ENCODE results near the gene FANCI.

FANCI gene

GRCh38 chr15:89308236-89308635 lies 64.5 kb downstream of the FANCI start:
- no peak for DNase-seq

GRCh38 chr15:89309993-89310392 lies 66.2 kb downstream of the FANCI start:
- no peak for DNase-seq

- DNase-seq = no peak
These were observed 71.7 kb downstream of the FANCI start for GRCh38 chr15:89315375-89315929.

GRCh38 chr15:89316504-89316903 lies 72.7 kb downstream of the FANCI start:
- DNase-seq = no peak

GRCh38 chr15:89317186-89317720 lies 73.5 kb downstream of the FANCI start:
- DNase-seq = no peak

- DNase-seq = no peak
These were observed 75.9 kb downstream of the FANCI start for GRCh38 chr15:89319678-89320077.

GRCh38 chr15:89320200-89320599 lies 76.4 kb downstream of the FANCI start:
- no peak for DNase-seq

- no peak for DNase-seq
These were observed 78.0 kb downstream of the FANCI start for GRCh38 chr15:89321521-89322410.

GRCh38 chr15:89322822-89323221 lies 79.0 kb downstream of the FANCI start:
- DNase-seq = no peak

GRCh38 chr15:89323825-89324224 lies 80.0 kb downstream of the FANCI start:
- no peak for DNase-seq

GRCh38 chr15:89325039-89325803 lies 81.4 kb downstream of the FANCI start:
- no peak for DNase-seq

- DNase-seq = no peak
These were observed 82.5 kb downstream of the FANCI start for GRCh38 chr15:89326316-89326715.

- no peak for DNase-seq
These were observed 83.3 kb downstream of the FANCI start for GRCh38 chr15:89327113-89327512.

- no peak for DNase-seq
These were observed 84.8 kb downstream of the FANCI start for GRCh38 chr15:89328398-89329254.

- no peak for DNase-seq
These were observed 85.7 kb downstream of the FANCI start for GRCh38 chr15:89329329-89330084.

- no peak for DNase-seq
These were observed 86.3 kb downstream of the FANCI start for GRCh38 chr15:89330119-89330518.

- DNase-seq = no peak
These were observed 87.3 kb downstream of the FANCI start for GRCh38 chr15:89330881-89331595.

GRCh38 chr15:89332446-89332845 lies 88.7 kb downstream of the FANCI start:
- DNase-seq = no peak

- no peak for DNase-seq
These were observed 89.5 kb downstream of the FANCI start for GRCh38 chr15:89333011-89333860.

- DNase-seq = no peak
These were observed 90.3 kb downstream of the FANCI start for GRCh38 chr15:89333959-89334509.
